Testis (tissue), 2 donors: ENCODE results near the gene LSM12.

Experiments
- POLR2A ChIP-seq: fragments of 450-650 bp; IDR thresholded peaks from one replicate; pipeline ENCODE4 v1.6.1; 2017; ENCODE audit warnings: antibody characterized with exemption, mild to moderate bottlenecking, moderate library complexity
- TF ChIP-seq, protein P1 (sequence below), 3 experiments: fragments of 450-650 bp in 2 of 3; fragments of 200-600 bp in 1 of 3; sonication (generic) in 1 of 3; IDR thresholded peaks; one replicate each; pipeline ENCODE4 v1.5.1; 2016 to 2019; ENCODE audit warnings: antibody characterized with exemption in 3 of 3, mild to moderate bottlenecking in 2 of 3, moderate library complexity in 1 of 3

DNA sequence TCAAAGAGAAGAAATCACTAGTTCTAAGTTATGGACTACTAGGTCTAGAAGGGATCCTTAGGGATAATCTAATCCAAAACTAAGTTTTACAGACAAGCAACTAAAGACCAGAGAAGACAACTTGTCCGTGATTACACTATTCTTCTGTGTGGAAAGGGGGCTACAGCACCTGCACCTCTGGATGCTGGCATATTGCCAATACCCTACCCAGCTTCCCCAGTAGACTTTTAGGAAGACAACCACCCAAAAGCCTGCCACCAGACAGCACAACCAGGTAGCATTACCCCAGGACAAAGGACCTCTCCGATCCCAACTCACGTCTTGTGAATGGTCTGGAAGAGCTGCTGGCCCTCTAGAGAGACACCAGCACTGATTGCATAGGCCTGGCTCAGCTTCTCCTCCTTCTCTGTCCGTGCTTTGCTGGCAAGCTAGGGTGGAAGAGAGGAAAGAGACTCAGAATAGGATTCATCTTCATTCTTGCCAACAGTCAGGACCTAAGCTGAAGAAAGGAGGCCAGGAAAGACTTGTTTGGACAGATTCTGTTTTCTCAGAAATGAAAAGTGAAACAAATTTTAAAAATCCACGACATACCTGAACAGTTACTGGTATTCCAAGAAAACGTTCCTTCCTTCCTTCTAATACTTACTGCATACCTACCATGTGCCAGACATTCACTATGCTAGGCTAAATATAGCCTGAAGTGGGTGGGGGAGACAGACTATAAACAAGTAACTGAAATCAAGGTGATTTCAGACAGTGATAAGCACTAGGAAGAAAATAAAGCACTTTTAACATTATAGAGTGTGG, 26.4 kb downstream of the LSM12 start:
- TF ChIP-seq, protein P1, sequence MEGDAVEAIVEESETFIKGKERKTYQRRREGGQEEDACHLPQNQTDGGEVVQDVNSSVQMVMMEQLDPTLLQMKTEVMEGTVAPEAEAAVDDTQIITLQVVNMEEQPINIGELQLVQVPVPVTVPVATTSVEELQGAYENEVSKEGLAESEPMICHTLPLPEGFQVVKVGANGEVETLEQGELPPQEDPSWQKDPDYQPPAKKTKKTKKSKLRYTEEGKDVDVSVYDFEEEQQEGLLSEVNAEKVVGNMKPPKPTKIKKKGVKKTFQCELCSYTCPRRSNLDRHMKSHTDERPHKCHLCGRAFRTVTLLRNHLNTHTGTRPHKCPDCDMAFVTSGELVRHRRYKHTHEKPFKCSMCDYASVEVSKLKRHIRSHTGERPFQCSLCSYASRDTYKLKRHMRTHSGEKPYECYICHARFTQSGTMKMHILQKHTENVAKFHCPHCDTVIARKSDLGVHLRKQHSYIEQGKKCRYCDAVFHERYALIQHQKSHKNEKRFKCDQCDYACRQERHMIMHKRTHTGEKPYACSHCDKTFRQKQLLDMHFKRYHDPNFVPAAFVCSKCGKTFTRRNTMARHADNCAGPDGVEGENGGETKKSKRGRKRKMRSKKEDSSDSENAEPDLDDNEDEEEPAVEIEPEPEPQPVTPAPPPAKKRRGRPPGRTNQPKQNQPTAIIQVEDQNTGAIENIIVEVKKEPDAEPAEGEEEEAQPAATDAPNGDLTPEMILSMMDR (IDR thresholded peaks at IDR 0.05): no peak
- no peak for TF ChIP-seq POLR2A
